HUDEP-2 (cell line): ENCODE measurements around the gene KRT4.

Experiments used
- DNase-seq, 76 experiments: peaks; one replicate each; lab custom pipeline; 2025; ENCODE audit not compliant: unreplicated experiment in 76 of 76; lab: John Stamatoyannopoulos, UW

The KRT4 gene

DNA sequence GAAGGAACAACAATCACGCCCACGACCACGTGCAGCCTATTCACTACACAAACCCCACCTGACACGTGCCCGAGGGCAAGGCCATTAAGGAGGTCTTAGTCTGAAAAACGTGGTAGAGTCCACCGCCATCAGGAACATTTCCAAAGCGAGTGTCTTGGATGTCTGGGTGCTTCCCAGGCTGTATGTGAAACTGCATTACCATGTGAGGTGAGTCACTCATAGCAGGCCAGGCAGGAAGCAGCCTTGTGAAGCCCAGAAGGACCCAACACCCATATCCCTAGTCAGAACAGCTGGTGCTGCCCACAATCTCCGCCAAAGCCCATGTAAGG, 23.5 kb upstream of the KRT4 start:
- peak in 1 of 76 experiments; percentile 2 for DNase-seq

DNA sequence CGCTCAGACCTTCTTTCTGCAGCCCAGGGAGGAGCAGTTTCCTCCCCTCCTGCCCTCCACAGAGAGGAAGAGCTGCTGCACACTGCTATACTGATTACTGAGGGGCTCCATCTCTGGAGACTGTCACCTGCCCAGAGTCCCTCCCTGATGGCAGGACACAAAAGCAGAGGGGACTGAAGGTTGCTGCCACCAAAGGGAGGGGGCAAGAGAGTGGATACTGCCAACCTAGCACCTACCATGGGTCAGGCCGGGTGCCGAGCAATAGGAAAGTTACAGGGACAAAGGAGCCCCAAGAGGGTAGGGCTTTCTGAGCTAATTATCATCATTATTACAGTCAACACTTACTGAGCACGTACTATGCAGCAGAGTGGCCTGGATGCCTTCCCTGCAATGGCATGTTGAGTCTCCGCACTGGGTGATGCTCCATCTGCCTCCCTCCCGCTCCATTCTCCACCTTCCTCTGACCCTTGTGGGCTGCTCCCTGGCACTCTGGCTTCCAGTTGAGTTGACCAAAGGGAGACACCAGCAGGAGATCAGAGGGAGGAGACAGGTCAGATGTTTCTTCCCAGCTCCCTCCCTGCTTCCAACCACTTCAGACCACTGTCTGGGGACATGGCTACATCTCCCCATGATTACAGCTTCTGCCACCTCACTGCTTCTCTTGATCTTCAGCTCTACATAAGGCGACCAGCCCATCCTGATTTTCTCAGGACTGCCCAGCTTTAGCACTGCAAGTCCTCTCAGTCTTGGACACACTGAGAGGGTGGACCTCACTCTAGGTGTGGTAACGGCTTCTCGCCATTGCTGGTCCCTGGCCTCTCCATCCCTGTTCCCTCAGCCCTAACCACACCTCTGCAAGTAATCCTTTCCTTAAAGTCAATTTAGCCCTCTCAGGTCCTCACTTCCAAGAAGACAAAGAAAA, 22.8 kb upstream of the KRT4 start:
- no peak for DNase-seq

DNA sequence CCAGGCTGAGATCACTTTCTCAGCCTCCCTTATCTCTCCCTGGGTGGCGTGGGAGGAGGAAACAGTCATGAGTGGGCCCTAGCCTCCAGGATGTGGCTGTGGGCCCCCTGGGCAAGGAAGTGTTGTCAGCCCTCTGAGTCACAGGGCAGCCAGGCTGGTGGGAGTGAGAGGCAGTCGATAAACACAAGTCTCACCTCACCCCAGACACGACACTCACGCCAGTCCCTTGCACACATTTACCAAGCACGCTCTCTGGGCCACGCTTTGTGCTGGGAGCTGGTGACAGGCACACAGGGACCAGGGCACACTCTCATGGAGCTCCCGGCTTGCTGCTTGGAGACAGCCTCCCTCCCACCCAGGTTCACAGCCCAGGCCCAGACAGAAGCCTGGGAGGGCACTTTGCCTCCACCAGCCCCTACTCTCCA, 22.1 kb upstream of the KRT4 start:
- DNase-seq = peak in 13 of 76 experiments; percentile 2 to 39 (median 9)

DNA sequence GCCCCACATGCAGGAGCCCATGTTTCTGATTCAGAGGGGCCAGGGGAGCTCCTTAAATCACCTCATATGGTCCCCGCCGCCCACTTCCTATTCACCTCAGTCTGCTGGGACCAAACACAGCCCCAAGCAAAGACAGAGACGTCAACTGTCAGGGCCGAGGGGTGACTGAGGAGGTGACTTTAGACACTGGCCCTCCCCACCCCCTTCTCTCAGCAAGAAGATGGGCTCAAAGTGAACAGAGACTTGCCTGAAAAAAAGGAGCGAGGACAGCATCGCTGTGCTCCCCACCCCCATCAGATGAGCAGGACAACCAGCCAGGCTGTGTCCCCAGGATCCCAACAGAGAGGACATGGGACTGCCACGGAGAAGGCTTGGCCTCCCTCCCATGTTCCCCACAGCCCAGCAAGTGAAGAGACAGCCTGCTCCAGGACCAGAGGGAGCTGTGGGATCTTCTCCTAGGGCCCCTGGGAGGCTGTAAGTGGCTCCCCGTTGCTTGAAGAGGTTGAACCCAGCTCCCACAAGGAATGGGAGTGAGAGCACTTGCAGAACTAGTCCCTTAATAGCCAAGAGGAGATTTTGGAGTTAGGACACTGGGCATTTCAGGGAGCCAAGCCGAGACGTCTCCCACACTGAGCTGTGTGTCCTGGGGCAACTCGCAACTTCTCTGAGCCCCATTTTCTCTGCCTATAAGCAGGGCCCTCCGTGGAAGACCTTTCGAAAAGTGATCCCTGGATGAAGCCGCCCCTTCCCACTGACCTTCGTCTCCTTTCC, 21.5 kb upstream of the KRT4 start:
- DNase-seq = no peak

DNA sequence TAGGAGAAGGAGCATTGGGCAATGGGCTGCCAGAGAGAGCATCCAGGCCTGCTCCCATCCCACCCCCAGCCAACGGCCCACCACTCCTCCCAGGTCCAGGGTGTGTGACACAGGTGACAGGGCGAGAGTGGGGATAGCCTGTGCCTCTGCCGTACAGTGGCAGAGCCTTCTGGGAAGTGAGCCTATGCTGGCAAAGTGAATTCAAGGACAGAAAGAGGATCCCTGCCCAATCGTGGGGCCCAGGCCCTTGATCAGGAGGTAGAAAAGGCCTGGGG, 20.7 kb upstream of the KRT4 start:
- DNase-seq = no peak

DNA sequence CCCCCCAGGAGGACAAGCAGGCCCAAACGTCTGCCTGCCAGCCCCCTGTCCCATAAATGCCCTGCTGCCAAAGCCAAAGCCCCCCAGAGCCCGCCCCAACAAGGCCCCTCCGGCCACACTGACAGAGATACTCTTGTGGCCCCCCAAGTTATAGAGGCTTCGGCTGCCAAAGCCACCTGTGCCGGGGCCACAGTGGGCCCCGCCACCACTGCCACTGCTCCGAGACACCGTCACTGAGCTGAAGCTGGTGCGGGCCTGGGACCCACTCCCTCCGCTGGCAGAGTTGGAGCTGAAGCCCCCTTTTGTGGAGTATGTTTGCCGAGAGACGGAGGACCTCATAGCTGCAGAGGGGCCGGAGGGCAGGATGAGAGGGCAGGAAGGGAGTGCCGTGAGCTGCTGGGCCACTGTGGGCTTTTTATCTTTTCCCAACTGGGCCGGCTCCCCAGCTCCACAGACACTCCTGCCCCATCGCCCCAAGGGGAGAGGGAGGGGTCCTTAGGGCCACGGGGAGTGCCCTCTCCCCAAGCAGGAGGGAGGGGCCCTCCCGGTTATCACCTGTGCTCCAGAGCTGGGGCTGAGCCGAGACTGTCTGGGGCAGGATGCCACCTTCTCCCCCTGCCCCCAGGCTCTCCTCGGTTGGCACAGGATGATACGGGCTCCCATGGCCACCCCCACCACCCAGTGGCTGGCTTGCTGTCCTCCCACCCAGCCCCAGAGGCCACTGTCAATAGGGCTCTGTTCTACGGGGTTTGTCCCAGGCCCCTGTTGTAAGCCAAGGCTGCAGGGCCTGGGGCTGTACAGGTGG, 20.2 kb upstream of the KRT4 start, which contains the start of gene KRT79:
Gene KRT79 (minus strand): TSS at position 390 of the 805 bp plus-strand sequence. CDS start 51 bp downstream, at position 339.
- no peak for DNase-seq

DNA sequence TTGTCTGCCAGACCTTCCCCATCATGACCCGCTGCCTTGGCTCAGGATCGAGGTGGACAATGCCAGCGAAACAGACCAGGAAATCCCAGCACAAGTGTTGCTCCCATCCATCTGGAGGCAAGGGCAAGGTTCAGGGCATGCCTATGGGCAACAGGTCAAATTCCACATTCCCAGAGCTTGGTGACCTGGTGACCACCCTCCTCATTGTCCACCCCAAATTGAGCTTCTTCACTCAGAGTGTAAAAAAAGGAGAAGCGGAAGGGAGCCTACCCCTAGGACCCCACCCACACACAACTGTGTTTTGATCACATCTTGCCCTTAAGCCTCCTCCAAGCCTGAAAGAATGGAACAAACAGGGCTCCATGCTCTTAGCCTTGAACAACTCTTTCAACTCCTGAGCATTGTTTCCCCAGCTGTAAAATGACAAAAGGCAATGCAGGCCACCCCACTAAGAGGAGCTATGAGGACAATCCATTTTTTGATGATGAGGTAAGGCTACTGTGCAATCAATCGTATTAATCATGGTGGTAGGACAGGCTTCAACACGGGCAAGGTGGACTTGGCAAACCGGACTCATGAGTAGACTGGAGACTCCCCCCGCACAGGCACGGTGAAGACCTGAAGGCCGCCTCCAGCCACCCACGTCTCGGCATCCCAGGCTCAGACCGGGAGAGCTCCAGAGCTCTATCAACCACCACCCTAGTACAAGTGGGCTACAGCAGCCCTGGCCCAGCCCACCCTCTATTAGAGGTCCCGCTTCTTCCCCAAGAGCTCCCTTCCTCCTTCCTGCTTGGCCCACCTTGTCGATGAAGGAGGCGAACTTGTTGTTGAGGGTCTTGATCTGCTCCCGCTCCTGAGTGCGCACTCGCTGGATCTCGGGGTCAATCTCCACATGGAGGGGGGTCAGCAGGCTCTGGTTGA, 19.3 kb upstream of the KRT4 start:
- no peak for DNase-seq

DNA sequence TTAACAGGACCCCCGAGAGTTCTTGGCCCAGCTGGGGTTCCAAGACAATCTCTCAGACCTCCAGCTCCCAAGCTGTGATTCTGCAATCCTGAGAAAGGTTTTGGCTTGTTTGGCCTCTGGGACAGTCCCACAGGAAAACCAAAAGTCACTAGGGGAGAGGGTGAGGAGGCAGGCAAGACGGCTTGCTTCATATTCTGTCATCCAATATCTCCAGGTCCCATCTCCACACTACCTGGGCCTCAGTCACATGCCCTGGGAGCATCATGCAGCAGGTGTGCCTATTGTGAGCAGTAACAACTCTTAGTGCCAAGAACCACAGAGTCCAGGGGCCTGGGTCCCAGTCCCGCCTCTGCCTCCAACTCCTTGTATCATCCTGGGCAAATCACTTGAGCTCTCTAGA, 18.5 kb upstream of the KRT4 start:
- DNase-seq = no peak

DNA sequence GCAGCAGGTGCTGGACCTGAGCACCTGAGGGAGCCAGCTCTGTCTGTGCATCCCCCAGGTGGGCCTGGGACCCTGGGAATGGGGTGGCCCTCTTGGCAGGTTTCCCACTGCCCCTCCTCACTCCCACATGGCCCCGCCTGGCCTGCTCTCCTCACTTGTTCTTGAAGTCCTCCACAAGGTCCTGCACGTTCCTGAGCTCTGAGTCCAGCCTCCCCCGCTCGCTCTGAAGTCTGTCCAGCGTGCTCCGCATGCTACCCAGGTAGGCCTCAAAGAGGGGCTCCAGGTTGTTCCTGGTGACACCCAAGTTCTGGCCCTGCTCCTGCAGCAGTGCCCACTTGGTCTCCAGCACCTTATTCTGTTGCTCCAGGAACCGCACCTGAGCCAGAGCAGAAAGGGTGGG, 17.3 kb upstream of the KRT4 start:
- no peak for DNase-seq

DNA sequence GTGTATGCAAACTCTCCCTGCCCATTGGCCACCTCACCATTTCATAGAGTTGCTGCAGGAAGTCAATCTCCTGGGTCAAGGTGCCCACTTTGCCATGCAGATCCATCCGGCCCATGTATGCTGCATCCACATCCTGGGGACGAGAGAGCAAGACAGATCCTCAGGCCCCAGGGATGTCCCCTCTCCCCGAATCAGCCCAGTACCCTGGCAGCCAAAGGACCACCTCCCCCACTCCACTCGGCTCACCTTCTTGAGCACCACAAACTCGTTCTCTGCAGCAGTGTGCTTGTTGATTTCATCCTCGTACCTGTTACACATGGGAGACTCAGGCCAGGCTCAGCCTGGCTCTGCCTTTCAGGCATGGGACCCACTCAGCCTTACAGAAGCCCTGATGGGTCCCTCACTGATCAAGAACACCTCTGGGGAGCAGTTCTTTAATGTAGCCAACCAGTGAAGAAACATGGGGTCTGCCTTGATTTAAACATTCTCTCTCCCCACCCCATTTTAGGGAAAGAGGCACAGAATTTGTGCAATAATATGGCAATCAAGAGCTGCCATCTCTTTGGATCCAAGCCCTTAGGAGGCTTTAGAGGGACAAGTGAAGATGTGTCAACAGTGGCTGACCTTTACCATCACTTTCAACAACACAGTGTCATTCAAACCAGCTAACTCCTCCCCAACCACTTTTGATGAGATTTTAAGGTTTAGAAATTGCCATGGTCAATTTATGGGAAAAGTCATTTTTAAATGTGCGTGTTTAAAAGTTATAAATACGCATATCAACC, 16.3 kb upstream of the KRT4 start:
- DNase-seq = no peak

DNA sequence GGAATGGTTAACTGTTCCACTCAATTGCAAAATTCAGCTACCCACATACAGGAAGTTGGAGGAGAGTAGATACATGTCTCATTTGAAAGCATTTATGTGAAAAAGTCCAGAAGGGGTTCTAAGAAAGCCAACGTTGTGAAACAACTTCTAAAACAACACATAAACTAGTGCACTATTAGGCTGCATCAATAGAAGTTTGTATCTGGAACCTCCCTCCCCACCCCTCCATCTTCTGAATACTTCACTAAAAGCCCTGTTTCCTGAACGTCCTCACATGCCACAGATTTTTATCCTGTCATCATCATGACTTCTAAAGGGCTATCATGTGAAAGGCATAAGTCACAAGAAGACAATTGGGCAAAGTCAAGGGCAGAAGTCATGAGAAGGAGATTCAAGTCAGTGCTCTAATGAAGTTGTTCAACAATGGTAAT, 14.7 kb upstream of the KRT4 start:
- DNase-seq = no peak

DNA sequence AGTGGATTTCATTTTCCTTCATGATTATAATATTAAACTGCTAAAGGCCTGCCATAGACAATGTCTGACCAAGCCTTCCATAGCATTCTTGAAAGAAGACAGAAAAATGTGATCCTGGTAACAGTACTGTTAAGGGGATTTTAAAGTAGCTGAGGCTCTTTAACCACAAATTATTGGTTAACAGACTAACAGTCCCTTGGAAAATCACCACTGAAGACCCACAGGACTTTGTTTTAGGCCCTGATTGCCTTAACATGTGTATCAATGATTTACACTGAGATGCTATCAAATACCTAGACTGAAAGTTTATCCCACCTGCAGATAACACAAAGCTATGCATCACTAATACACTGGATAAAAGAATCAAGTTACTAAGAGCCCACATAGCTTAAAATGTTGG, 14.2 kb upstream of the KRT4 start:
- no peak for DNase-seq

DNA sequence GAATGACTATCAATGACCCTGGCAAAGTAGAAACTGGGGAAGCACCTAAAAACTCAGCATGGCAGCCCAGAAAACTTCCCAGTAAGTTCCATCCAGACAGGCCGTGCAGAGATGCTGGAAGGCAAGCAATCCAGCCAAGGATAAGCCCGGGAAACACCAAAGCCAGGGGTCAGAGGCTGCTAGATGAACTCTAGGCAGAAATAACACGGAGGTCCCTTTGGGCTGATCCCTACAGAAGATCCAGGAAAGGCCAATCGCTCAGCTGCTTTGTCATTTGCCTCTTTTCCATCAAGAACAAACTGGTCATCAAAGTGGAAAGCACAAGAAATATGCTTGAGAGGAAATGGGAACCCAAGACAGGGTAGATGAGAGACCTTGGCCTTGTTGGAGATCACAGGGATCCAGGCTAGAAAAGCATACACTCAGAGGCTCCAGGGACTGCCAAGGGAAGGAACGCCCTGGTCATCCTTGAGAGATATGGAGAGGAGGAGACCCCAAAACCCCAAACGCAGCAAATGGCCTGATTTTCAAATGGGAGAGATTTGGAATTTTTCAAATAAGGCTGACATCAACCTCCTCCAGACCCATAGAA, 13.7 kb upstream of the KRT4 start:
- no peak for DNase-seq

DNA sequence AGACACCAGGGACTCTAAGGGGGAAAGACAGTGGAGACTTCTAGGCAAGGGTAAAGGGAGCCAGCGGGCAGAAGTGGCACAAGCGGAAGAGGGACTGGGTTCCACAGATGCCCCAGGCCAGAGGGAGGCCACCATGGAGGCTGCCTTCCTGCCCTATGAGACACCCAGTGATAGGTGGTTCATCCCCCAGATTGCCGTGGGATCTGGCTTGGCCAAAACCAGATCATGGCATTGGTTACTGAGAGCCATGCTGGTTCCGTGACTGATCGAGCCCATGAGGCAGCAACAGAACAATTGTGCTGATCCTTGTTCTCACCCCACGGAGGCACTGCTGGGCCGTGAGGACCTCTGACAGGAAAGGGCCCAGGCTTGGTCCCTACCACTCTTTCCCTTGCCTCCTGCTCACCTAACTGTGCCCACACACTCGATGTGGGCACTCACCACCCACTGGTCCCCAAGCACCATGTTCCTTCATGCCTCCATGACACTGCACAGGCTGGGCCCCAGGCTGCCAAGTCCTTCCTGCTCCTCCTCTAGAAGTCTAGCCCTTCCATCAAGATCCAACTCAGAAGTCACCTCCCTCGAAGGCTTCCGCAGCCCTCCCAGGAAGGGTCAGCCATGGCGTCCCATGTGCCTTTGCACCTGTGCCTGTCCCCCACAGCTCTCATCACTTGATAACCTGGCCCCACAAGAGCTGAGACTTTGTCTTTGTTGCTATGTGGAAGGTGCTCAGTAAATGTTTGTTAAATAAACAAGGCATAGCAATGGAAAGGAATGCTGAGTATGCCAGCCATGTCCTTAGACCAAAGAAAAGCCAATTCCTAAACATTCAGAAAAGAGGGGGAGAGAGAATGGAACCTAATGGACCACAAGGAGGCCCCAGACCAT, 12.9 kb upstream of the KRT4 start:
- DNase-seq = no peak

DNA sequence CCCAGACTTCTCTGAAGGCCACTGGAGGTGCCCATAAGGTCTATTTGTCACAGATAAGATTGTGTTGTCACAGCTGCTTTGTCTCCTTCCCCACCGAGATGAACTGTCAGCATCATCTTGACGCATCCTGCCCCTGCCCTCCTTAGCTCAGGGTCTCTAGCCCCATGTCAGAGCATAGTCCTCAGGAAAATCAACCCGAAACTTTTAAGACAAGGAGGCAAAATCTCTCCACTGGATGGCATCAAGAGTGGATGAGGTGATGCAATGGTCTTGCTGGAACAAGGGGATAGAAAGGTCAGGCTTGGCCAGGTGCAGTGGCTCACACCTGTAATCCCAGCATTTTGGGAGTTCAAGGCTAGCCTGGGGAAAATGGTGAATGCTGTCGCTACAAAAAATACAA, 12.0 kb upstream of the KRT4 start:
- DNase-seq = no peak

DNA sequence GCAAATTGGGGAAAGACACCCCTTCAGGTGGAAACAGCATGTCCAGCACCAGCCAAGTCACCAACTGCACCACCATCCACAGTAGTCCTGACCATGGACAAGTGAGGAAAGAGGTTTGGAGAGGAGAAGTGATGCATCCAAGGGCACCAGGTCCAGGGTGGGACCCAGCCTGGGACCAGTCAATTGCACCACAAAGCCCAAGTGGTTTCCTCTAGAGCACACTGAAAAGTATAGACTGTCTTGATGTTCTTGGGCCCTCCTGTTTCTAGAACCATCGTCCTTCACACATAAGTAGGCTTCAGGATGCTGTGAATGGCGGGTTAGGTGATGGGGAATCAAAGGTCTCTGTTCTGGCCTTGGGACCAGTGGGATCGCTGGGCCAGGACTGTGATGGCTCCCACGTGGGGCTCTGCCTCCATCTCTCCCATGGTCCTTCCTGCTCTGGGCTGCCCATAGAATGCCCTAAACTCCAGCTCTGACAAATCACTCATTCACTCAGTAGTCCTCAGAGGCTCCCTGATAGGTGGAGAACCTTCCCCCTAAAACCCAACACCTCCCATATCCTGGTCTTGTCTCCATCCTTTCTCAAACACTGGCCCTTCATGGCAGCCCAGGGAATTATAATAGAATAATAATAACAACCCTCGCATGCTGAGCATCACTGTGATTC, 11.0 kb upstream of the KRT4 start:
- DNase-seq = no peak

DNA sequence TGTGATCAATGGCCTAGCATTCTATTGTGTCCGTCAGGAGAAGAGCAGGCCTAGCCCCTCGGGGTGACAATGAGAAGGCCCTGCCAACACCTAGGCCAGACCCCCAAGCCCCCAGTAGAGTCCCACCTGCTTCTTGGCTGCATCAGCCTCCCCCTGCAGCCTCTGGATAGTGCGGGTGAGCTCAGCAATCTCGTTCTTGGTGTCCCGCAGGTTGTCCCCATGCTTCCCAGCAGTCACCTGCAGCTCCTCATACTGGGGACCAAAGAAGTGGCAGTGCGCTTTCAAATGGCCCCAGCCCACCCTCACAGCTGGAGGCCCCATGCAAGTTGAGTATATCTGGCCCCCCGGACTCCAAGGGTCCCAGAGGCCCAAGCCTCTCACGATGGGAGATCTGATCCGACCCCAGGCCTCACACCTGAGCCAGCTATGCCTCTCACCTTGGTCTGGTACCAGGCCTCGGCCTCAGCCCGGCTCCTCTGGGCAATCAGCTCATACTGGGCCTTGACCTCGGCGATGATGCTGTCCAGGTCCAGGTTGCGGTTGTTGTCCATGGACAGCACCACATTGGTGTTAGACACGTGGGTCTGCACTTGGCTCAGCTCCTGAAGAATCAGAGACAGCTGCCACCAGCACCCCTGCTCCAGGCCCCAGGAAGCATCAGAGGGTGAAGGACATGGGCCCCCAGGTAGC, 10.0 kb upstream of the KRT4 start:
- no peak for DNase-seq
